Osteocyte (in vitro differentiated cells): ENCODE results near the gene TWIST2. TPM values are rescaled to one million over a fixed set of nuclear protein-coding genes. Genes with fewer than 3 reads are reported as not detected.

ENCODE experiments used
- DNase-seq: peaks from one replicate; pipeline ENCODE4 v3.0.0; 2021; ENCODE audit warnings: mixed read lengths; ENCODE audit not compliant: unreplicated experiment; ENCODE audit errors: extremely low spot score
- H3K27ac Mint-ChIP-seq: one replicate; pipeline ENCODE4 v1.8.0; 2021; ENCODE audit warnings: mild to moderate bottlenecking, mixed read lengths; ENCODE audit not compliant: unreplicated experiment
- H3K27me3 Mint-ChIP-seq: one replicate; pipeline ENCODE4 v1.8.0; 2021; ENCODE audit warnings: mixed read lengths; ENCODE audit not compliant: unreplicated experiment
- H3K36me3 Mint-ChIP-seq: one replicate; pipeline ENCODE4 v1.8.0; 2021; ENCODE audit warnings: mixed read lengths; ENCODE audit not compliant: unreplicated experiment
- H3K4me1 Mint-ChIP-seq: one replicate; pipeline ENCODE4 v1.8.0; 2021; ENCODE audit warnings: mixed read lengths; ENCODE audit not compliant: unreplicated experiment
- H3K4me3 Mint-ChIP-seq: one replicate; pipeline ENCODE4 v1.8.0; 2021; ENCODE audit warnings: mild to moderate bottlenecking, moderate library complexity, mixed read lengths; ENCODE audit not compliant: unreplicated experiment
- H3K9me3 Mint-ChIP-seq: one replicate; pipeline ENCODE4 v1.8.0; 2021; ENCODE audit warnings: mixed read lengths; ENCODE audit not compliant: unreplicated experiment
- CTCF ChIP-seq: fragments of 200-600 bp; sonication (generic); IDR thresholded peaks from 2 replicates; pipeline ENCODE4 v1.5.0; 2021; ENCODE audit warnings: antibody characterized with exemption, mild to moderate bottlenecking, moderate library complexity
- total RNA-seq: library from RNA; stranded (reverse); gene quantifications from 2 replicates; pipeline ENCODE4 v1.2.1, GENCODE V29; 2021

TWIST2 gene
- total RNA-seq, 1 donor from 2014 or later: 6.0 TPM

- no peak for TF ChIP-seq CTCF
- Mint-ChIP-seq H3K36me3 (no peaks in the 10 kb centered on the region), H3K9me3 (peaks cover 11% of the 10 kb centered on the region), H3K4me3 (no peak overlapping the region), H3K4me1 (no peaks in the 10 kb centered on the region), H3K27ac (no peak overlapping the region), H3K27me3 (peaks cover 11% of the 10 kb centered on the region)
- no peak for DNase-seq
These were observed 39.1 kb upstream of the TWIST2 start for GRCh38 chr2:238808761-238809160.

GRCh38 chr2:238810321-238810720 is 37.6 kb upstream of the TWIST2 start:
- Mint-ChIP-seq H3K27me3 (peaks cover 4% of the 10 kb centered on the region), H3K9me3 (peaks cover 11% of the 10 kb centered on the region), H3K4me3 (no peak overlapping the region), H3K27ac (no peak overlapping the region), H3K36me3 (no peaks in the 10 kb centered on the region), H3K4me1 (no peaks in the 10 kb centered on the region)
- DNase-seq: no peak
- TF ChIP-seq CTCF: no peak

GRCh38 chr2:238811293-238811692 is 36.6 kb upstream of the TWIST2 start:
- Mint-ChIP-seq H3K4me1 (no peaks in the 10 kb centered on the region), H3K36me3 (no peaks in the 10 kb centered on the region), H3K4me3 (no peak overlapping the region), H3K9me3 (peaks cover 11% of the 10 kb centered on the region), H3K27me3 (peaks cover 9% of the 10 kb centered on the region), H3K27ac (no peak overlapping the region)
- DNase-seq: no peak
- no peak for TF ChIP-seq CTCF

- H3K4me3 Mint-ChIP-seq: no peak overlapping the region
- no peaks in the 10 kb centered on the region for H3K36me3 Mint-ChIP-seq
- H3K27me3 Mint-ChIP-seq: peaks cover 12% of the 10 kb centered on the region
- TF ChIP-seq CTCF: no peak
- H3K9me3 Mint-ChIP-seq: peaks cover 11% of the 10 kb centered on the region
- no peak for DNase-seq
- no peaks in the 10 kb centered on the region for H3K4me1 Mint-ChIP-seq
- no peak overlapping the region for H3K27ac Mint-ChIP-seq
These were observed 36.1 kb upstream of the TWIST2 start for GRCh38 chr2:238811759-238812158.

GRCh38 chr2:238813109-238813508 is 34.8 kb upstream of the TWIST2 start:
- no peaks in the 10 kb centered on the region for H3K4me1 Mint-ChIP-seq
- no peak for TF ChIP-seq CTCF
- peak; percentile 63 for DNase-seq
- H3K27ac Mint-ChIP-seq: no peak overlapping the region
- peaks cover 24% of the 10 kb centered on the region for H3K27me3 Mint-ChIP-seq
- peaks cover 11% of the 10 kb centered on the region for H3K9me3 Mint-ChIP-seq
- H3K36me3 Mint-ChIP-seq: no peaks in the 10 kb centered on the region
- no peak overlapping the region for H3K4me3 Mint-ChIP-seq
